ENCODE measurements around the gene ZBBX.
"Not testable (repeated sequence)": the region's sequence is repeated elsewhere in the genome, so short reads cannot be mapped to it uniquely, and the experiment has no call there.

Gene ZBBX, protein sequence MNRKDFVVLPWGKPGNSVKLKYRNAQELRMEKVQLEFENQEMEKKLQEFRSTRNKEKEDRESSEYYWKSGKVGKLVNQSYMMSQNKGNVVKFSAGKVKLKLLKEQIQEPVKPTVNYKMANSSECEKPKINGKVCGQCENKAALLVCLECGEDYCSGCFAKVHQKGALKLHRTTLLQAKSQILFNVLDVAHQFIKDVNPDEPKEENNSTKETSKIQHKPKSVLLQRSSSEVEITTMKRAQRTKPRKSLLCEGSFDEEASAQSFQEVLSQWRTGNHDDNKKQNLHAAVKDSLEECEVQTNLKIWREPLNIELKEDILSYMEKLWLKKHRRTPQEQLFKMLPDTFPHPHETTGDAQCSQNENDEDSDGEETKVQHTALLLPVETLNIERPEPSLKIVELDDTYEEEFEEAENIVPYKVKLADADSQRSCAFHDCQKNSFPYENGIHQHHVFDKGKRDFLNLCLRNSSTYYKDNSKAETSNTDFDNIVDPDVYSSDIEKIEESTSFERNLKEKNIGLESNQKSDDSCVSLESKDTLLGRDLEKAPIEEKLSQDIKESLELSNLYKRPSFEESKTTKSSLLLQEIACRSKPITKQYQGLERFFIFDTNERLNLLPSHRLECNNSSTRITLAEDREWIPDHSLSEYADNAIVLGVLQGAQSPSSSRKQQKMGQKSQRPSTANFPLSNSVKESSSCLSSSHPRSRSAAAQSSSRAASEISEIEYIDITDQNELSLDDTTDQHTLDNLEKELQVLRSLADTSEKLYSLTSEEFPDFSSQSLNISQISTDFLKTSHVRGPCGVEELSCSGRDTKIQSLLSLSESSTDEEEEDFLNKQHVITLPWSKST

DNA sequence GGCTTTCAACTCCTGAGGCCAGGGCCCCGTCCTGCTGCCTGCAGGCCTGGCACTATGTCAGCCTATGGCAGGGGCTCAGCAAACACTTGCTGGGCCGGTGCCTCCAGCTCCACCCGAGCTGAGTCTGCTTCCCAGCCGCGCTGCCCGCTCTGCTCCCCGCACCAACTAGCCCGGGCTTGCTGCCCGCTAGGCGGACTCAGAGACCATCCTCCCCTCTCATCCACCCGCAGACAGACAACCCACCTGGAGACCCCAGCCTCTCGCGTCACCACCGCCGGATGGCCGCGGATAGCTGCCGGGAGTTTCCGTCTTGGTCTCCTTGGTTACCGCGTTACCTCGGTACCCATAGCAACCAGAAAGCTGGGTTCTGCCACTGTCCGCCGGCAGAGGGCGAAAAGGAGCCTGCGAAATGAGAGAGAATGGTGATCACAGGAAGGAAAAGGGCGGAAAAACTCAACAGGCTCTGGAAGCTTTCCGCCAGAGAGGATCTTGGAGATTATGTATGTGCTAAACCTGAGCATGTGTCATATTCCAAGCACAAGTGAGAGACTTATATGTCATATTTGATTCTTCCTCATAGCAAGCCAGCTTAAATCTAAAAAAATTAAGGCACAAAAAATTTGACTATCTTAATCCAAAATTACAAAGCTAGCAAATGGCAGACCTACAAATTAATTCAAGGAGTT is at the start of gene ZBBX:
Gene ZBBX, minus strand, starts transcription at position 294 of the 686 bp plus-strand sequence. CDS start 7,396 bp downstream, outside the sequence.
- DNase-seq (ENCODE audit: low read depth), result peak; percentile 9

DNA sequence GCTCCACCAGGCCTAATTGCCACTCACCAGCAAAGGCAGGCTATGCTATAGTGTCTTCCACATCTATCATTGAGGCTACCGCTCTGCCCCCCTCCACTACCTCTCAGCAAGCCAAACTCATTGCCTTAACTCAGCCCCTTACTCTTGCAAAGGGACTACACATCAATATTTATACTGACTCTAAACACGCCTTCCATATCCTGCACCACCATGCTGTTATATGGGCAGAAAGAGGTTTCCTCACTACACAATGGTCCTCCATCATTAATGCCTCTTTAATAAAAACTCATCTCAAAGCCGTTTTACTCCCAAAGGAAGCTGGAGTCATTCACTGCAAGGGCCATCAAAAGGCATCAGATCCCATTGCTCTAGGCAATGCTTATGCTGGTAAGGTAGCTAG is 46.9 kb upstream of the ZBBX start:
- not testable (repeated sequence) for DNase-seq (ENCODE audit: low read depth)

DNA sequence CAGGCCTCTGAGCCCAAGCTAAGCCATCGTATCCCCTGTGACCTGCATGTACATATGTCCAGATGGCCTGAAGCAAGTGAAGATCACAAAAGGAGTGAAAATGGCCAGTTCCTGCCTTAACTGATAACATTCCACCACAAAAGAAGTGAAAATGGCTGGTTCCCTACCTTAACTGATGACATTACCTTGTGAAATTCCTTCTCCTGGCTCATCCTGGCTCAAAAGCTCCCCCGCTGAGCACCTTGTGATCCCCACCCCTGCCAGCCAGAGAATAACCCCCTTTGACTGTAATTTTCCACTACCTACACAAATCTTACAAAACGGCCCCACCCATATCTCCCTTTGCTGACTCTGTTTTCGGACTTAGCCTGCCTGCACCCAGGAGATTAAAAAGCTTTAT is 42.3 kb upstream of the ZBBX start:
- DNase-seq (ENCODE audit: low read depth), result not testable (repeated sequence)

DNA sequence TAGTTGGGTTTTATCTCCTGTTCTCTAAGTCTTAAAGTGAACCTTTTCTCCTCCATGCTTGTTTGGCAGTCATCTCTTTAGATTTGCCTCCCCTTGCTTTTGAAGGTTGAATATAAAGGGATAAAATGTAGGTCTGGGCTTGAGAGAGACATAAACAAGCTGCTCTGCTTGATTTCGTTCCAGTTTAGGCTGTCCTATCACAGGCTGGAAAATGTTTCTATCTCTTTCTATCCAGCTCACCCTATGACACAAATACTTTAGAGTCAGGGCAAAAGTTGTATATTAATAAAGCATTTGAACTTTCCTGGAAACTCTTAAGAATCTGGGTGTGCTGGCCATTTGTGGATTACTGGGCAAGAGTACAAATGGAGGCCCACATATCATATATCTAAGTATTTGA is 29.5 kb upstream of the ZBBX start:
- DNase-seq (ENCODE audit: low read depth), result no peak

DNA sequence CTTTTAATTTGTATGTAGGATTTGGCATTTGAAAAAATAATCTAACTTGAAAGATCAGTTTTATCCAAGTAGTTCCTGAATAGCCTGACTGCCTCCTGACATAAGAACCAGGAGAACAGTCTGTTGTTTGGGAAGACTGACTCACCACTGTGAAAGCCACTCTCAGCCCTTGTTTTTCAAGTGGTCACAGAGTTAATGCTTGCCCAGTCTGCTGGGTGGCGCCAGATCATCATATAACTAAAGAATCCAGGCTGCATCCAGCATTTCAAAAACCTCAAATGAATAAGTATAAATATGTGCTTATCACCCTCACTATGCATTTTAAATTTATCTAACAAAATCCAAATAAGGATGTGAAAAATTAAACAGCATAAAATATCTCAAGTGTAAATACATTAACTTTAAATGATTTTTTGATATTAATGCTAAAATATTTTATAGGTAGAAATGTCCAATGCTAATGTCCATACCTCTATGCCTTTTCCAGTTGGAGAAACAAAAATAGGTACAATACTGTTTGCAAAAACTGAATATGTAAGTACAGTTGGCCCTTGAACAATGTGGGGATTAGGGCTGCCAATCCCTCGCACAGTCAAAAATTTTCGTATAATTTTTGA is 26.9 kb upstream of the ZBBX start:
- no peak for DNase-seq (ENCODE audit: low read depth)

DNA sequence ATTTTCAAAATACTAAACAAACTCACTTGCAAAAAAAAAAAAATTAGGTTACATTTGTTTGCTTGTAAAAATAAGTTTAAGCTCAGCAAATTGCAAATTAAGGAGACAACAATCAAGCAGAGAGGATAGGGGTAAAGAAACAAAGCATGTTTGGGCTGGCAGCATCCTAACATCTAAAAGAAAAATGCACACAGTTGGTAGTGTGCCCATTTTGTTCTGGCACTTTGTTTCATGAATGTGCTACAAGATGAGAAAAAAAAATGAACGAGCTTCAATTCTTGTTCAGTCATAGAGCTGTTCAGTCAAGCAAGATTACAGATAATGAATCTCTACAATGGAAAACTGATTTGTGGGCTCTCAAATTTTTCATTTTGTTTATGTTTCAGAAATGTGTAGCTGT is 17.7 kb upstream of the ZBBX start:
- no peak for DNase-seq (ENCODE audit: low read depth)

DNA sequence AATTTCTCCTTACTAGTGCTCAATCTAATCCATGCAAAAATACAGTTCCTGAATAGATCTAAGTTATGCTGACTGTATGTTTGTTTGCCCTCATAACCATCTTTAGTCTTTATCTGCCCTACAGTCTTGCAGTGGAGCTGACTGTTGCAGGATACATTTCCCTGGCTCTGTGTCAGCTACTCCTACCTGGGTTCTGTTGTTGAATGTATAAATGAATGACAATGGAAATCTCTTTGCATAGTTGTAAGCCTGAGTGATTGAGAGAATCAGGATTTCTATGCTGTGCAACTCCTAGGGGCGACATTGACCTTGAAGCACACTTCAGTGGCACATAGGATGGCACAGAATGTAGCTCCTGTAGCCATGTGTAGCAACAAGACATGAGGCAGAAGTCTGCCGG is 16.0 kb upstream of the ZBBX start:
- DNase-seq (ENCODE audit: low read depth), result no peak

DNA sequence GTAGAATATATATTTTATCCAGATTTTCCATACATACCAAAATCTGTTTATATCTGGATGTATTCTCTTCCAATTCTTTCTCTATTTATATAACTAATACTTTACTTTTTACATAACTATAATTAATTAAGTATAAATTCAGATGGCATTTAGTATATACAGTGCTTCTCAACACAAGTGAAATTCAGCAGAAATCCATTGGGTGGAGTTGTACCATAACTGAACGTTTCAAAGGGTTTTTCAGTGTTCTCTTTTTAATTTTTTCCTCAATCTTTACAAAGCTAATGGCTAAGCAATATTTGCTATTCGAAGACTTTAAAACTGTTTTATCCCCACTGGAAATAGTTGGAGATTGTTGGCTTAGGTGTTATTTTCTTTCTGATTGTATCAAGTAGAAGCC is 13.9 kb upstream of the ZBBX start:
- DNase-seq (ENCODE audit: low read depth), result no peak

DNA sequence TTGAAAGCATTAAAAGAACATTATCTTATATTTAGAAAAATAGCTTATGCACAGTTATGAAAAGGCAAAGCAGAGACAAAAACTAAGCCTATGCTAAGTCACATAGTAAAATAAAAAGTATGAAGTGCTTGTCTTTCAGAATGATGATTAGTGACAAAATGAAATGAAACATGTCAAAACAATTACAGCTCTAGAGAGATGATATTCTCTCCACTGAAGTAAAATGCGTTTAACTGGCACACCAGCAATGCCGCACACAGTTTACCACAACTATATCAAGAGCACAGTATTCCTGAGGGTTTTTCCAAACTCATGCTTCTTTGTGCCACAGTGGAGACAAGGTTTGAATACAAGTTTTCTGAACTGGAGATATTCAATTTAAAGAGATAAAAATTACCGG is 2.1 kb upstream of the ZBBX start:
- DNase-seq (ENCODE audit: low read depth), result no peak

DNA sequence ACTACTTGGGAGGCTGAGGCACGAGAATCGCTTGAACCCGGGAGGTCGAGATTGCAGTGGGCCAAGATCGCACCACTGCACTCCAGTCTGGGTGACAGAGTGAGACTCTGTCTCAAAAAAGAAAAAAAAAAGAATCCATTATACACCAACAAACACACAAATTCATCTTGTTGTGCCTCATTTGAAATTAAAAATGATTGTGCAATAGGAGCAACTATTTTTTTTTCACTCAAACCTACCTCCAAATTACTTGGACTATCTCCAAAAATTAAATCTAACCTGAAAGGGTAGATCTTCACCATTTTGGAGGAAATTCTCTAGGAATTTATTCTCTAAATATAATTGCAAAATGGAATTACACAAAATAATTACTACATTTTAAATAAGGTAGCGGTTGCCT is 4.6 kb downstream of the ZBBX start:
- DNase-seq (ENCODE audit: low read depth), result no peak

DNA sequence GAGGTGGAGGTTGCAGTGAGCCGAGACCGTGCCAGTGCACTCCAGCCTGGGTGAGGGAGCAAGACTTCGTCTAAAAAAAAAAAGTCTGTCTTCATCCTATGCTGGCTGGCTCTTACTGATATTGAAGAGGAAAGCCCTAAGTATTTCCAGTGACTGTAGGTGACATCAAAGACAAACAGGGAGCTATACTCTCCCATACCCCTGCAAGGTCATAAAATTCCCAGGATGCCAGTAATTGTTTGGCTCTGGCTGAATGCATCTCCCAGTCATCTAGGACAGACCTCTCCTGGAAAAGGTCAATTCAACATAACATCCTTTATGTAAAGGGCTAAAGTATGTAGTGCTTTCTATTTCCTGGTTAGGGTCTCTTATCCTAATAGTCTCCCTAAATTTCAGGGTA is 8.0 kb downstream of the ZBBX start:
- no peak for DNase-seq (ENCODE audit: low read depth)

DNA sequence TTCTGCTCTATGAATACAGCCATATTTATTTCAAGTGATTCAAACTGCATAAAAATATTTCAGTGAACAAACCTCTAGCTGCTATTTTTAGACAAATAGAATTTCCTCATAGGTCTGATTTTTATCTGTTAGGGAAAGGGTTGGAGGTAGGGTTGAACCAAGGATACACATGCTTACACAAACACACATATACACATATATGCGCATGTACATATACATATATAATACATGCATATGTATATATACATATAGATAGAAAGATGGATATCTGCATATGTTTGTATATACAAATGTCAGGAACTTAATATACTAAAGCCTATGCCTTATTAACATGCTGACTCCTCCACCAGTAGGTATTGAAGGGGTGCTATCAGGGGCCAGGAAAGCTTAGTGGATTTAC is 18.1 kb downstream of the ZBBX start:
- DNase-seq (ENCODE audit: low read depth), result no peak

DNA sequence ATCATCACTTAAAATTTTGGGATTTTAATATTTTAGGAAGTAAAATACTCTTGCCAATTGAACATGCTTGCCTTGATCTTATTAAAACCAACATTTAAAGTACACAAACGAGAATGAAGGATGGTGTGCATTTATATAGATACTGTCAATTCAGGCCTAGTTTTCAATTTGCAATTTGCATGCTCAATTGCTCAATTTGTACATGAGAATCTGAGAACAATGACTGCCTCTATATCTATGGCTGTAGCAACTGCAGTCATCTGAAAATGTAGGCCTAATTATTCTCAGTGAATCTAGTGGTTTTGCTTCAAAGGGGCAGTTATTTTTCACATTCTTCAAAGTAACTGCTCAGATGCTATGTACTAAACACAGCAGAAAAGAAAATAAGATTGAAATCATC is 18.8 kb downstream of the ZBBX start:
- no peak for DNase-seq (ENCODE audit: low read depth)

DNA sequence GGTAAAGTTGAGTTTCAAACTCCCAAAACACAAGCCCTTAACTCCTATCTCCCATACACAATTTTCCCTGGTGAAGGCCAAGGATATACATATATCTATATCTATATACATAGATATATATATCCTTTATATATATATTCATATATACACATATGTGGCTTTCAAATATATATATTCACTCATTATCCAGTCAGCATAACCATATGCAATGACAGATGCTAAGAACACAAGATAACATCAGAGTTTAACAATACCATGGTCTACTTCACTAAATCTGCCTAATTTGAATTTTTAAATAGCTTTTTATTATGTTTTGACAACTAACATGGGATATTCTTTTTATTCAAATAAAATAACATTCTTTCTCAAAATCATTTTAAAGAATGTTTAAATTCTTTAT is 24.7 kb downstream of the ZBBX start:
- DNase-seq (ENCODE audit: low read depth), result no peak

DNA sequence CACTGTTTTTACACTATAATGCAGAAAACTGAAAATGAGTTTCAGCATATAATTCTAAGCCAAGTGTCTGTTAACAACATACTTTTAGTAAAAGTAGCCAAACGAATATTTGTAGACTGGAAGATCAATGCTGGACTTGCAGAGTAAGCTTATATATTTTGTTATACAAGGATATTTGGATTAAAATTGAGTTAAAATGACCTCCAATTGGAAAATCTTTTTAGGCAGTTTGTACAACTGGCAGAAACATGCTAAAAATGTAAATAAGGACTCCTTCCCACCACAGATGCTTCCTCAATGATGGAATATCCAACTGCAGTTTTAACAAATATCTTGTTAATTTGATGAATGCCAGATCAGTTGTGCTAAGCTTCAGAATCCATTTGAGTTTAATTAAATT is 25.3 kb downstream of the ZBBX start:
- no peak for DNase-seq (ENCODE audit: low read depth)

DNA sequence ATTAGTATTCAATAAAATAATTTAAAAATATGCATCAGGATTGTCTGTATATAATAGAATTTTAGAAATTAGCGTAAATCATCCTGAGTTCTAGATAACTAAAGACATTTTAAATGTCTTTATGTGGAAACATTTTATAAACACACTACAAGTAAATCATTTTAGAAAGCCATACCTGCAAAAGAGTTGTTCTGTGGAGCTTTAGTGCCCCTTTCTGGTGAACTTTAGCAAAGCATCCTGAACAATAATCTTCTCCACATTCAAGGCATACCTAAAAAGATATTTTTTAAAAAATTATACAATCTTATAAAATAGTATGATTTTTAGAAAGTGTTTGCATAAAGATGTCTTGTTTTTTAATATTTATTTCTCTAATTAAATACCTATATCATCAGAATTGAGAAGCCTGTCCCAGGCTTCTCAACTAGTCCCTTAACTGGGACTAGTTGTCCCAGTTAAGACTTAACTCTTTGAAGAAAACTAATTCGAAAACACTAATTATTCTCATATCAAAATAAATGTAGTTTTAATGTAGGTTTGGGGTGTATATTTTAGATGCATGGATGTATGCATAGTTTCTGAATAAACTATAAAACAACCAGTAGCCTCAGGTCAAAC is 29.7 kb downstream of the ZBBX start:
- DNase-seq (ENCODE audit: low read depth), result no peak

DNA sequence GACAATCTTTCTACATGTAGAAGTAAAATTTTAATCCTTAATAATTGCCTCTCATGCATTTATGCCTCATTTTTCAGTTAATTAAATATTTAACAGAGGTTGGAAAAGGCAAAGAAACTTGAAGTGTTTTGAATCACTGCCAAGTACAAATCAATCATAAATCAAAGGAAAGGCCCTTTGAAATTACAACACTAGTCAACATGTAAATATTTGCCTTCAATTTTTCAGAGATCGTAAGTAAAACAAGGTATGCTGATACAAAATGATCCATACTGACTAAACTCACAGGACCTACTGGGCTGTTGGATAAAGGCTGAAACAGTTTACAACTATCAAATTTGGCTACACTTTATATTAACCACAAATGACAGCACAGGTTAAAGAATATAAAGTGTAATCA is 33.9 kb downstream of the ZBBX start:
- no peak for DNase-seq (ENCODE audit: low read depth)

DNA sequence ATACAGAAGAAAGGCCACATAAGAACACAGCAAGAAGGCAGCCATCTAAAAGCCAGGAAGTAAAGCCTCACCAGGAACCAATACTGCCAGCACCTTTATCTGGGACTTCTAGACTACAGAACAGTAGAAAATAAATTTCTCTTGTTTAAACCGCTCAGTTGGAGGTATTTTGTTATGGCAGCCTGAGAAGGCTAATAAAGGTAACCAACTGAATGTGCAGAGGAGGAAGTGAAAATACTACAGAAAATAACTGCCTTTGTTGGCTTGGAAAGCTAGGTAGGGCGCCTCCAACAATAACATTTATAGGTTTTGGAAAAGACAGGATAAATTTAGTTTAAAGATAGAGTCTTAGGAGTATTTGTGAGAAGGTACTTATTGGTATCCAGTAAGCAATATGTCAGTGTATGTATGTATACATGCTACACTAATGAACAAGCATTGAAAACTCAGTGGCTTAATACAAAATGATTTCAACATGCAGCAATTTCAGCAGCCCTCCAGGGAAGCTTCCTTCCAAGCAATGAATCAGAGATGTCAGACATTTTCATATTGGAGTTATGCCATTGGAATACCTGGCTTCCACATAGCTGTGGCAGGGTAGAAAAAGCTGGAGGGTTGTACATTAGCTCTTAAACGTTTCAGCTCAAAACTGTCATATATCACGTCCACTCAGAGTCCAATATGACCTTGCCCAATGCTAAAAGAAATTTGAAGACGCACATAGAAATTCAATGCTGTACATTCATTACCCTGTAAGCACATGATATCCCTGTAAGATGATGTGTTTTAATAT is 48.9 kb downstream of the ZBBX start:
- no peak for DNase-seq (ENCODE audit: low read depth)

DNA sequence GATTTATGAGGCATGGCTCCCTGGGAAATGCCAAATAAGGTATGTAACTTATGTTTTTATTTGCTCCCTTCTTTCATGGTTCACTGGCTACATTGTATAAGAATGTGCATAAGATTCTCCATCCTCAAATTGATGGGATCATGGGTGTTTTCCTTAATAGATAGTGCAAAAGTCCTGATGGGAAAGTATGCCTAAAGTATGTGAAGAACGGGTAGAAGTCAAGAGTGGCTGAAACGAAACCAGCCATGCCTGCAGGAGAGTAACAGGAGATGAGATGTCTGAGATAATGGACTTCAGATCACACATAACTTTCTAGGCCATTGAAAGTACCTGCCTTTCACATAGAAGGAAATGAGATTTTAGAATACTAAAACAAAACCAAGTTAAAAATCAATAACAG is 56.5 kb downstream of the ZBBX start:
- no peak for DNase-seq (ENCODE audit: low read depth)

DNA sequence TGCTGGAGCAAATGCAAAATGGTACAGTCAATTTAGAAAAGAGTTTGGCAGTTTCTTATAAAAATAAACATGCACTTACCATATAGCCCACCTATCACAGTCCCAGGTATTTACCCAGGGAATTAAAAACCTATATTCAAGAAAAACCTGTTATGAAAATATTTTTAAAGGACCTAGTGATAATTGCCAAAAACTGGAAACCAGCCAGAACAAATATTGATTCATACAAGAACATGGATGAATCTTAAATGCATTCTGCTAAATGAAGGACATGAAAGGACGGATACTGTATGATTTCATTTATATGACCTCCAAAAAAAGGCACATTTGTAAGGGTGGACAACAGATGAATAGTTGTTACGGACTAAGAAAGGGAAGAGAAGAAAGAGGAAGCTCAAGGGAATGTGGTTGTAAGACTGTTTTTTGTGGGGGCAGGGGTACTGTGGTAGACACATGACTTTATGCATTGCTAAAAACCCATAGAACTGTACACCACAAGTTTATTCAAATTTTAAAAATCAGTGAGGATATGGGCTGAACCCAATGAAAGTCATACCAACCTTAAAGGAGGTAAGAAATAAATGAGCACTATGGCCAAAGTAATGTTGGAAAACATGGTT is 61.0 kb downstream of the ZBBX start:
- DNase-seq (ENCODE audit: low read depth), result no peak

DNA sequence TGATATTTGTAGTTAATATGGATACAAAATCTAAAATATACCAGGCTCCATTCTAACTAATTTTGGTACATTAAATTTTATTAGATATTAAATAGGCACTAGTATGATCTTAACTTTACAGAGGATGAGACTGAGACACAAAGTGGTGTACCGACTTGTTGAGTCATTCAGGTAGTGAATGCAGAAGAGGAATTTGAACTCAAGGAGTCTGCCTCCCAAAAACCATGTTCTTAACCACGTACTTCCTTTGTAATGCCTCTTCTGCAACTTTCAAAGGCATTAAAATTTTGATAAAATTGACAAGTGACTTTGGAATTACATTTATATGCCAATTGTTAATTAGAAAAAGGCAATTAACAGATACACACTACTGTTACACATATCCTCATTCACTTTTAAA is 61.8 kb downstream of the ZBBX start:
- no peak for DNase-seq (ENCODE audit: low read depth)

Measured in HS-27A (cell line).